ENCODE results near the gene AMPH.
"Not testable (repeated sequence)": the region's sequence is repeated elsewhere in the genome, so short reads cannot be mapped to it uniquely, and the experiment has no call there.

DNA sequence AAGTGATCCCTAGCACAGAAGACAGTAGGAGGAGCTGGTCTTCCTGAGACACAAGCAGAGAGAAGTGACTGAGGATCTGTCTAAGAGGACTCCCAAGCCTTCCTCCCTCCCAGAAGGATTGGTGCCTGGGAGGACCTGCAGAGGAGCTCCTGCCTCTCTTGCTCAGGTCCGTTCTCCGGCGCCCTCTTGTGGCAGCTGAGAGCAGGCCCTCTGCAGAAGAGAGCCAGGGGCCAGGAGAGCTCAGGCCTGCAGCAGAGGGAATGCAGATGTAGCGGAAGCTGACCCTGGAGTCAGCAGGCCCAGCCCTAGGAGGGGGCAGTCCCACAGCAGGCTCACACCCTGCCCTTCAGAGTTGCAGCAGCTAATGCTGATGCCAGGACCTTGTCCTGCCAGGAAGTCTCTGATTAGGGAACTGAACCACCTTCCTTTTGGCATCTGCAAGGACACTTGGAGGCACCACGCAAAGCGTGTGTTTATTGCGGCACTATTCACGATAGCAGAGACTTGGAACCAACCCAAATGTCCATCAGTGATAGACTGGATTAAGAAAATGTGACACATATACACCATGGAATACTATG is 276.8 kb downstream of the AMPH start:
- not testable (repeated sequence) for TF ChIP-seq ZNF384 (IDR thresholded peaks at IDR 0.05); TARDBP (IDR thresholded peaks at IDR 0.05); ARNT (IDR thresholded peaks at IDR 0.05); FOXM1 (IDR thresholded peaks at IDR 0.05; ENCODE audit: borderline replicate concordance); SUZ12 (IDR thresholded peaks at IDR 0.05); PKNOX1 (IDR thresholded peaks at IDR 0.05); SP1 (IDR thresholded peaks at IDR 0.05)

Measured in HEK293T (cell line).